Breast epithelium (tissue), 3 donors: ENCODE data around the gene FNDC5.

ENCODE experiments used
- CTCF ChIP-seq, 3 donors: fragments of 450-650 bp; IDR thresholded peaks; one replicate each; pipeline ENCODE4 v1.5.1; 2016 to 2017; ENCODE audit warnings: antibody characterized with exemption in 3 of 3, mild to moderate bottlenecking in 3 of 3, moderate library complexity in 3 of 3
- POLR2A ChIP-seq: fragments of 450-650 bp; IDR thresholded peaks from one replicate; pipeline ENCODE4 v1.6.1; 2016; ENCODE audit warnings: antibody characterized with exemption, mild to moderate bottlenecking, moderate library complexity
- POLR2AphosphoS5 ChIP-seq, 3 donors: sonication (generic); formaldehyde crosslinking; IDR thresholded peaks; one replicate each; pipeline ENCODE4 v1.6.1; 2017; ENCODE audit warnings: antibody characterized with exemption in 3 of 3

DNA sequence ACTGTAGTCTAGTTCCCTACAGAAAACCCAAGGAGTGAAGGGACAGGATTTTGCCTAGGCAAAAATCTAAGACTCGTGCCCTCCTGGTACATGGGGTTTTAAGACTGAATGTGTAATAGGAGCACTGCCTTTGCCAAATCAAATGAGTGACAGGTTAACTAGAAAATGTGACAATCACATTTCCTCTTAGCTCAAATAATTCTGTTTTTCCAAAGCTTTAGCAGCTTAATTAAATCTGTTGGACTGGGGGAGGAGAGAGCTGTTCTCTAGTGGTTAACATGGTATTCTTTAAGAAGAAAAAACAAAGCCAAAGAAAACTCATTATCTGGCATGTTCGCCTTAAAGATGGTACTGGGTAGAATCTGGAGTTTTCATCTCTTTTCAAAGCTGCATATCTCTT is 12.6 kb downstream of the FNDC5 start:
- TF ChIP-seq CTCF (IDR thresholded peaks at IDR 0.05) = no peak
- no peak for TF ChIP-seq POLR2AphosphoS5 (IDR thresholded peaks at IDR 0.05)
- no peak for TF ChIP-seq POLR2A
